Measurements from ENCODE around the gene PAK1.

Gene PAK1

GRCh38 chr11:77455740-77456139 is 18.2 kb downstream of the PAK1 start:
- no peak for ATAC-seq
- TF ChIP-seq BACH2 (CRISPR knock-in tag; IDR thresholded peaks at IDR 0.05; ENCODE audit: borderline replicate concordance) (no peak), GLIS3 (CRISPR knock-in tag; IDR thresholded peaks at IDR 0.05) (no peak), ZC3H10 (CRISPR knock-in tag; IDR thresholded peaks at IDR 0.05) (no peak), RARB (CRISPR knock-in tag; IDR thresholded peaks at IDR 0.05) (no peak), PPARA (CRISPR knock-in tag; IDR thresholded peaks at IDR 0.05; ENCODE audit: borderline replicate concordance) (no peak), ZFP3 (CRISPR knock-in tag; IDR thresholded peaks at IDR 0.05) (no peak), TCF4 (CRISPR knock-in tag; IDR thresholded peaks at IDR 0.05; ENCODE audit: borderline replicate concordance) (no peak), POU6F1 (CRISPR knock-in tag; IDR thresholded peaks at IDR 0.05; ENCODE audit: borderline replicate concordance, low read depth) (no peak), ISL1 (CRISPR knock-in tag; IDR thresholded peaks at IDR 0.05) (no peak), OSR1 (CRISPR knock-in tag; IDR thresholded peaks at IDR 0.05) (no peak), CSDC2 (CRISPR knock-in tag; IDR thresholded peaks at IDR 0.05) (no peak), ZNF8 (CRISPR knock-in tag; IDR thresholded peaks at IDR 0.05) (no peak)
- TF ChIP-seq, protein P1, sequence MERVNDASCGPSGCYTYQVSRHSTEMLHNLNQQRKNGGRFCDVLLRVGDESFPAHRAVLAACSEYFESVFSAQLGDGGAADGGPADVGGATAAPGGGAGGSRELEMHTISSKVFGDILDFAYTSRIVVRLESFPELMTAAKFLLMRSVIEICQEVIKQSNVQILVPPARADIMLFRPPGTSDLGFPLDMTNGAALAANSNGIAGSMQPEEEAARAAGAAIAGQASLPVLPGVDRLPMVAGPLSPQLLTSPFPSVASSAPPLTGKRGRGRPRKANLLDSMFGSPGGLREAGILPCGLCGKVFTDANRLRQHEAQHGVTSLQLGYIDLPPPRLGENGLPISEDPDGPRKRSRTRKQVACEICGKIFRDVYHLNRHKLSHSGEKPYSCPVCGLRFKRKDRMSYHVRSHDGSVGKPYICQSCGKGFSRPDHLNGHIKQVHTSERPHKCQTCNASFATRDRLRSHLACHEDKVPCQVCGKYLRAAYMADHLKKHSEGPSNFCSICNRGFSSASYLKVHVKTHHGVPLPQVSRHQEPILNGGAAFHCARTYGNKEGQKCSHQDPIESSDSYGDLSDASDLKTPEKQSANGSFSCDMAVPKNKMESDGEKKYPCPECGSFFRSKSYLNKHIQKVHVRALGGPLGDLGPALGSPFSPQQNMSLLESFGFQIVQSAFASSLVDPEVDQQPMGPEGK (CRISPR knock-in tag; IDR thresholded peaks at IDR 0.05; ENCODE audit: borderline replicate concordance): no peak
- TF ChIP-seq, protein P2, sequence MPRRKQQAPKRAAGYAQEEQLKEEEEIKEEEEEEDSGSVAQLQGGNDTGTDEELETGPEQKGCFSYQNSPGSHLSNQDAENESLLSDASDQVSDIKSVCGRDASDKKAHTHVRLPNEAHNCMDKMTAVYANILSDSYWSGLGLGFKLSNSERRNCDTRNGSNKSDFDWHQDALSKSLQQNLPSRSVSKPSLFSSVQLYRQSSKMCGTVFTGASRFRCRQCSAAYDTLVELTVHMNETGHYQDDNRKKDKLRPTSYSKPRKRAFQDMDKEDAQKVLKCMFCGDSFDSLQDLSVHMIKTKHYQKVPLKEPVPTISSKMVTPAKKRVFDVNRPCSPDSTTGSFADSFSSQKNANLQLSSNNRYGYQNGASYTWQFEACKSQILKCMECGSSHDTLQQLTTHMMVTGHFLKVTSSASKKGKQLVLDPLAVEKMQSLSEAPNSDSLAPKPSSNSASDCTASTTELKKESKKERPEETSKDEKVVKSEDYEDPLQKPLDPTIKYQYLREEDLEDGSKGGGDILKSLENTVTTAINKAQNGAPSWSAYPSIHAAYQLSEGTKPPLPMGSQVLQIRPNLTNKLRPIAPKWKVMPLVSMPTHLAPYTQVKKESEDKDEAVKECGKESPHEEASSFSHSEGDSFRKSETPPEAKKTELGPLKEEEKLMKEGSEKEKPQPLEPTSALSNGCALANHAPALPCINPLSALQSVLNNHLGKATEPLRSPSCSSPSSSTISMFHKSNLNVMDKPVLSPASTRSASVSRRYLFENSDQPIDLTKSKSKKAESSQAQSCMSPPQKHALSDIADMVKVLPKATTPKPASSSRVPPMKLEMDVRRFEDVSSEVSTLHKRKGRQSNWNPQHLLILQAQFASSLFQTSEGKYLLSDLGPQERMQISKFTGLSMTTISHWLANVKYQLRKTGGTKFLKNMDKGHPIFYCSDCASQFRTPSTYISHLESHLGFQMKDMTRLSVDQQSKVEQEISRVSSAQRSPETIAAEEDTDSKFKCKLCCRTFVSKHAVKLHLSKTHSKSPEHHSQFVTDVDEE (CRISPR knock-in tag; IDR thresholded peaks at IDR 0.05): no peak
- TF ChIP-seq, protein P3, sequence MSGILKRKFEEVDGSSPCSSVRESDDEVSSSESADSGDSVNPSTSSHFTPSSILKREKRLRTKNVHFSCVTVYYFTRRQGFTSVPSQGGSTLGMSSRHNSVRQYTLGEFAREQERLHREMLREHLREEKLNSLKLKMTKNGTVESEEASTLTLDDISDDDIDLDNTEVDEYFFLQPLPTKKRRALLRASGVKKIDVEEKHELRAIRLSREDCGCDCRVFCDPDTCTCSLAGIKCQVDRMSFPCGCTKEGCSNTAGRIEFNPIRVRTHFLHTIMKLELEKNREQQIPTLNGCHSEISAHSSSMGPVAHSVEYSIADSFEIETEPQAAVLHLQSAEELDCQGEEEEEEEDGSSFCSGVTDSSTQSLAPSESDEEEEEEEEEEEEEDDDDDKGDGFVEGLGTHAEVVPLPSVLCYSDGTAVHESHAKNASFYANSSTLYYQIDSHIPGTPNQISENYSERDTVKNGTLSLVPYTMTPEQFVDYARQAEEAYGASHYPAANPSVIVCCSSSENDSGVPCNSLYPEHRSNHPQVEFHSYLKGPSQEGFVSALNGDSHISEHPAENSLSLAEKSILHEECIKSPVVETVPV (CRISPR knock-in tag; IDR thresholded peaks at IDR 0.05): no peak
- TF ChIP-seq, protein P4, sequence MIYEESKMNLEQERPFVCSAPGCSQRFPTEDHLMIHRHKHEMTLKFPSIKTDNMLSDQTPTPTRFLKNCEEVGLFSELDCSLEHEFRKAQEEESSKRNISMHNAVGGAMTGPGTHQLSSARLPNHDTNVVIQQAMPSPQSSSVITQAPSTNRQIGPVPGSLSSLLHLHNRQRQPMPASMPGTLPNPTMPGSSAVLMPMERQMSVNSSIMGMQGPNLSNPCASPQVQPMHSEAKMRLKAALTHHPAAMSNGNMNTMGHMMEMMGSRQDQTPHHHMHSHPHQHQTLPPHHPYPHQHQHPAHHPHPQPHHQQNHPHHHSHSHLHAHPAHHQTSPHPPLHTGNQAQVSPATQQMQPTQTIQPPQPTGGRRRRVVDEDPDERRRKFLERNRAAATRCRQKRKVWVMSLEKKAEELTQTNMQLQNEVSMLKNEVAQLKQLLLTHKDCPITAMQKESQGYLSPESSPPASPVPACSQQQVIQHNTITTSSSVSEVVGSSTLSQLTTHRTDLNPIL (CRISPR knock-in tag; IDR thresholded peaks at IDR 0.05; ENCODE audit: low read depth): no peak

DNA sequence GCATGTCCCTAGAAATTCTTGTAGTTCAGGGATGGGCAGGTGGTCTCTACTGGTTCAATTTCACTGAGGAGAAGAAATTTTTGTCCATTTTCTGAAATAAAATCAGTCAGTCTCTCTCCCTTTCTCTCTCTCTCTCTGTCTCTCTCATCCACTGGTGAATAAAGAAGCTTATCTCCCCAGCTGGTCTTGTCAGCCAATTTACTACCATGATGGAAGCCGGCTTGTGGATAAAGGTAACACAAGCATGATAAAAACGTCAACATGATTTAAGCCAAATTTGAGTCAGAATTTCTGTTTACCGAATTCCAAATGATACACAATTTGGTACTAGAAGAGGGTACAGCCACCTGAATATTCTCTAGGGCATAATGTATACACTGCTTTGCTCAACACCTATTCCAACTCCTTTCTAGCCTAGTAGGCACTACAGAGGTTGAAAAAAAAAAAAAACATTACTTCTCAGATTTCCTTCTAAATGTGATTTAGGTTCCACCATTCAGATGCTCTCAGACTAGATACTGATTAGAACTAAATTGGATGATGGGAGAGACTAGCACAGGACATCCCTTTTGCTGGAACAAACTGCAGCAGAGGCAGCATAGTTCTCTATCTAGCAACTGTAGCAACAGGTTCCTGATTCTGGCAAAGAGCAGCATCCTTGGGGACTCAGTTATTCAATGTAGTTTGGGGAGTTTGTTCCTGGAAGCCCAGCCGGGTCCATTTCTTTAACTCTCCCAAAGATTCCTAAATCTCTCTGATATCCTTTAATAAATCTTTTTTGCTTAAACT is 18.8 kb downstream of the PAK1 start:
- no peak for TF ChIP-seq RARB (CRISPR knock-in tag; IDR thresholded peaks at IDR 0.05)
- peak; percentile 45 for TF ChIP-seq ISL1 (CRISPR knock-in tag; IDR thresholded peaks at IDR 0.05)
- peak; percentile 37; the same call in 1 of the 2 replicates for TF ChIP-seq TCF4 (CRISPR knock-in tag; IDR thresholded peaks at IDR 0.05; ENCODE audit: borderline replicate concordance)
- no peak for TF ChIP-seq ZFP3 (CRISPR knock-in tag; IDR thresholded peaks at IDR 0.05)
- no peak for ATAC-seq

GRCh38 chr11:77450227-77450626 is 23.7 kb downstream of the PAK1 start:
- no peak for TF ChIP-seq ZNF565 (CRISPR knock-in tag; conservative IDR thresholded peaks at IDR 0.05; ENCODE audit: low read depth)
- TF ChIP-seq ARNTL (CRISPR knock-in tag; IDR thresholded peaks at IDR 0.05; ENCODE audit: borderline replicate concordance, low read depth): no peak
- TF ChIP-seq, protein P2 (CRISPR knock-in tag; IDR thresholded peaks at IDR 0.05): no peak
- no peak for ATAC-seq

Data from SK-N-SH treated with all-trans-retinoic acid at 6 μM for 48 hours (cell line).